Endothelial cell of umbilical vein (primary cell): ENCODE data around the gene HPSE2. TPM values are rescaled to one million over a fixed set of nuclear protein-coding genes. Genes with fewer than 3 reads are reported as not detected.

Experiments
- BruUV-seq: library from RNA; stranded (reverse); fragments of 400-500 nt; replicated peaks from 2 replicates; lab custom pipeline; 2021; lab: Mats Ljungman, UMichigan
- CTCF ChIA-PET: fragments of 300-600, 350-600 bp; sonication (Branson Sonifier 250); formaldehyde crosslinking; loops from one replicate; lab custom pipeline; 2021; ENCODE audit warnings: antibody characterized with exemption, inconsistent platforms; lab: Charles Lee
- POLR2A ChIA-PET: fragments of 300-600, 350-600 bp; sonication (Branson Sonifier 250); formaldehyde crosslinking; loops from one replicate; lab custom pipeline; 2021; ENCODE audit warnings: antibody characterized with exemption, inconsistent platforms; lab: Charles Lee
- DNase-seq: peaks from one replicate; pipeline ENCODE4 v3.0.0-alpha.2; 2011; ENCODE audit warnings: low read depth, low spot score
- FAIRE-seq: peaks from 2 replicates; lab custom pipeline; 2011; peaks lifted over from hg19 to GRCh38; lab: Jason Lieb, UNC
- H2AFZ ChIP-seq: 2 replicates; pipeline ENCODE4 v1.6.0; 2012; ENCODE audit warnings: low read depth, low read length, control low read depth, inconsistent platforms
- H3K27ac ChIP-seq: 2 replicates; pipeline ENCODE4 v1.5.1; 2011; ENCODE audit warnings: low read depth, mild to moderate bottlenecking, control low read depth, low read length, moderate library complexity; ENCODE audit not compliant: insufficient read depth
- H3K27me3 ChIP-seq, 2 experiments: 2 replicates each; pipeline versions ENCODE4 v1.6.0 to v1.6.1; 2011; ENCODE audit warnings: low read length in 2 of 2, mixed read lengths in 1 of 2; ENCODE audit not compliant: control insufficient read depth in 2 of 2, insufficient read depth in 2 of 2
- H3K36me3 ChIP-seq, 2 experiments: 2 replicates in 1 of 2; 3 replicates in 1 of 2; pipeline ENCODE4 v1.5.1; 2011; ENCODE audit warnings: low read length in 2 of 2, mild to moderate bottlenecking in 1 of 2, moderate library complexity in 1 of 2; ENCODE audit not compliant: control insufficient read depth in 2 of 2, insufficient read depth in 2 of 2; ENCODE audit errors: extremely low read depth in 1 of 2
- H3K4me1 ChIP-seq: 3 replicates; pipeline ENCODE4 v1.5.1; 2011; ENCODE audit warnings: mild to moderate bottlenecking, low read length; ENCODE audit not compliant: control insufficient read depth, insufficient read depth; ENCODE audit errors: extremely low read depth
- H3K4me2 ChIP-seq: 2 replicates; pipeline ENCODE4 v1.6.1; 2011; ENCODE audit warnings: low read length, control low read depth, mixed read lengths; ENCODE audit not compliant: insufficient read depth
- H3K4me3 ChIP-seq, 3 experiments: fragments of 200-600 bp in 1 of 3; sonication (generic), shearing (Covaris generic) in 1 of 3; replicated peaks in 1 of 3; 2 replicates each; pipeline ENCODE4 v1.5.1; 2011 to 2016; ENCODE audit warnings: control low read depth in 3 of 3, low read length in 3 of 3, mild to moderate bottlenecking in 2 of 3, inconsistent platforms in 1 of 3, low read depth in 1 of 3, moderate library complexity in 1 of 3; ENCODE audit not compliant: insufficient read depth in 1 of 3
- H3K79me2 ChIP-seq: 2 replicates; pipeline ENCODE4 v1.6.0; 2012; ENCODE audit warnings: low read length, inconsistent platforms; ENCODE audit not compliant: control insufficient read depth, insufficient read depth
- H3K9ac ChIP-seq: replicated peaks from 2 replicates; pipeline ENCODE3; 2011; ENCODE audit warnings: low read length, control low read depth; ENCODE audit not compliant: insufficient read depth; ENCODE audit errors: extremely low read depth
- H3K9me1 ChIP-seq: replicated peaks from 3 replicates; pipeline ENCODE4 v1.6.0; 2011; ENCODE audit warnings: mild to moderate bottlenecking, low read length; ENCODE audit not compliant: control insufficient read depth, insufficient read depth; ENCODE audit errors: extremely low read depth
- H3K9me3 ChIP-seq: replicated peaks from 2 replicates; pipeline ENCODE4 v1.5.1; 2012; ENCODE audit warnings: low read length, inconsistent platforms; ENCODE audit not compliant: control insufficient read depth, insufficient read depth
- H4K20me1 ChIP-seq: replicated peaks from 2 replicates; pipeline ENCODE3; 2011; ENCODE audit warnings: mild to moderate bottlenecking, low read length; ENCODE audit not compliant: control insufficient read depth, insufficient read depth; ENCODE audit errors: extremely low read depth
- EZH2 ChIP-seq: IDR thresholded peaks from 2 replicates; pipeline ENCODE4 v1.6.1; 2012; ENCODE audit warnings: borderline replicate concordance, low read depth, mild to moderate bottlenecking, moderate library complexity, low read length, inconsistent platforms; ENCODE audit not compliant: severe bottlenecking
- FOS ChIP-seq: IDR thresholded peaks from 2 replicates; pipeline ENCODE4 v1.6.1; 2011; ENCODE audit warnings: mild to moderate bottlenecking, low read length, moderate library complexity, borderline replicate concordance; ENCODE audit not compliant: insufficient read depth
- GATA2 ChIP-seq: IDR thresholded peaks from 2 replicates; pipeline ENCODE4 v1.7.0; 2011; ENCODE audit warnings: low read depth, mild to moderate bottlenecking, moderate library complexity, mixed read lengths, low read length; ENCODE audit not compliant: insufficient read length, insufficient read depth
- JUN ChIP-seq: IDR thresholded peaks from 2 replicates; pipeline ENCODE4 v1.6.1; 2011; ENCODE audit warnings: borderline replicate concordance, low read depth; ENCODE audit not compliant: insufficient read length, insufficient read depth
- MYC ChIP-seq: IDR thresholded peaks from one replicate; pipeline ENCODE4 v1.6.1; 2011; ENCODE audit warnings: mild to moderate bottlenecking, low read depth, low read length
- POLR2A ChIP-seq: IDR thresholded peaks from 2 replicates; pipeline ENCODE4 v1.6.1; 2012; ENCODE audit warnings: low read depth, mild to moderate bottlenecking, control low read depth, low read length
- POLR2AphosphoS5 ChIP-seq: IDR thresholded peaks from 2 replicates; pipeline ENCODE4 v1.6.1; 2012; ENCODE audit warnings: low read depth, mild to moderate bottlenecking, control low read depth, low read length, moderate library complexity; ENCODE audit not compliant: insufficient read depth
- dilution Hi-C: fragments of 300-500 bp; cut with MboI; formaldehyde crosslinking; loops from one replicate; pipeline ENCODE4 v1.15.0; 2019; ENCODE audit warnings: low sequenced_read_pairs; ENCODE audit not compliant: extremely low pct_ligation_motif_present
- intact Hi-C: fragments of 100-400 bp; cut with micrococcal nuclease; formaldehyde crosslinking; loops from one replicate; pipeline ENCODE4 v1.10.0; 2022
- polyA plus RNA-seq, 4 experiments: library from polyadenylated mRNA; depleted of rRNA in 3 of 4; stranded (reverse) in 3 of 4; unstranded in 1 of 4; fragments of >200 nt; gene quantifications; 2 replicates each; pipeline versions ENCODE4 v1.2.1 to v1.2.3, GENCODE V29; 2011 to 2012; ENCODE audit warnings: missing spikeins in 1 of 4
- total RNA-seq: library from RNA; stranded (reverse); gene quantifications from 2 replicates; pipeline ENCODE4 v1.2.3, GENCODE V29; 2021
- TF ChIP-seq, protein P1 (sequence below), 2 donors: IDR thresholded peaks; 1 replicate in 1 of 2; 2 replicates in 1 of 2; pipeline ENCODE4 v1.5.1; 2011; ENCODE audit warnings: low read length in 2 of 2, mild to moderate bottlenecking in 2 of 2, moderate library complexity in 2 of 2, control low read depth in 1 of 2, inconsistent platforms in 1 of 2, low read depth in 1 of 2; ENCODE audit not compliant: insufficient read depth in 1 of 2; ENCODE audit errors: extremely low read depth in 1 of 2
- TF ChIP-seq, protein P2 (sequence below): IDR thresholded peaks from 2 replicates; pipeline ENCODE4 v1.6.1; 2011; ENCODE audit not compliant: insufficient read depth, insufficient read length

The HPSE2 gene
- total and polyA plus RNA-seq, 2 donors (not counting 3 experiments of a cell fraction or from before 2014, with no cell fraction given): not detected

GRCh38 chr10:98485959-98486358 is 749.7 kb downstream of the HPSE2 start:
- intact Hi-C loops (no loop called here), dilution Hi-C loops (no loop called here)
- Histone ChIP-seq H3K9ac (no peak overlapping the region), H4K20me1 (no peaks in the 10 kb centered on the region), H3K27ac (no peak overlapping the region), H3K4me1 (no peaks in the 10 kb centered on the region), H2AFZ (no peak overlapping the region), H3K4me3 (no peak overlapping the region), H3K9me1 (no peaks in the 10 kb centered on the region), H3K4me2 (no peak overlapping the region), H3K27me3 (no peaks in the 10 kb centered on the region), H3K79me2 (no peaks in the 10 kb centered on the region), H3K9me3 (no peaks in the 10 kb centered on the region), H3K36me3 (no peaks in the 10 kb centered on the region)
- ChIA-PET POLR2A (no interaction called here), CTCF (interaction anchor here (1.3 kb wide), 1 partner anchor 19 kb away, joined by 3 read pairs; no protein-coding TSS in a partner anchor)
- DNase-seq: no peak
- no peak for FAIRE-seq
- TF ChIP-seq, protein P1, sequence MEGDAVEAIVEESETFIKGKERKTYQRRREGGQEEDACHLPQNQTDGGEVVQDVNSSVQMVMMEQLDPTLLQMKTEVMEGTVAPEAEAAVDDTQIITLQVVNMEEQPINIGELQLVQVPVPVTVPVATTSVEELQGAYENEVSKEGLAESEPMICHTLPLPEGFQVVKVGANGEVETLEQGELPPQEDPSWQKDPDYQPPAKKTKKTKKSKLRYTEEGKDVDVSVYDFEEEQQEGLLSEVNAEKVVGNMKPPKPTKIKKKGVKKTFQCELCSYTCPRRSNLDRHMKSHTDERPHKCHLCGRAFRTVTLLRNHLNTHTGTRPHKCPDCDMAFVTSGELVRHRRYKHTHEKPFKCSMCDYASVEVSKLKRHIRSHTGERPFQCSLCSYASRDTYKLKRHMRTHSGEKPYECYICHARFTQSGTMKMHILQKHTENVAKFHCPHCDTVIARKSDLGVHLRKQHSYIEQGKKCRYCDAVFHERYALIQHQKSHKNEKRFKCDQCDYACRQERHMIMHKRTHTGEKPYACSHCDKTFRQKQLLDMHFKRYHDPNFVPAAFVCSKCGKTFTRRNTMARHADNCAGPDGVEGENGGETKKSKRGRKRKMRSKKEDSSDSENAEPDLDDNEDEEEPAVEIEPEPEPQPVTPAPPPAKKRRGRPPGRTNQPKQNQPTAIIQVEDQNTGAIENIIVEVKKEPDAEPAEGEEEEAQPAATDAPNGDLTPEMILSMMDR (IDR thresholded peaks at IDR 0.05; ENCODE audit: extremely low read depth in 1 of 2, insufficient read depth in 1 of 2, low read depth in 1 of 2, low read length in 2 of 2): no peak
- no peak for TF ChIP-seq MYC
- no peak for TF ChIP-seq POLR2AphosphoS5
- no peak for TF ChIP-seq POLR2A
- BruUV-seq: no TSS peak

DNA sequence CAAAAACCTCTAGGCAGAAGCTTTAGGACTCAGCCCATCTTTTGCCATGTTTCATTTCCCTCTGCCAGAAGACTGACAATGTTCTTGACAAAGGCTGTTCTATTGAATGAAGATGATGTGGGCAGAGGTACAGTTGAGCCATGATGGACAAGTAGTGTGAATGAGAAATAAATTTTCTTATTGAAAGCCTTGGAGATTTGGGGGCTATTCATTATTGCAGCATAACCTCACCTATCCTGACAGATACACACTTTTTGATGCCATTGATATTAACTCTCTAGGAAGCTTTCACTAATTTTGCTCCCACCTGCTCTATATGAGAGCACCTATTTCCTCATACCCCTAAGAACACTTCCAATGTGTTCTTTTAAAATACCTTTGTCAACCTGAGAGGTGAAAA is 752.0 kb downstream of the HPSE2 start:
- no peaks in the 10 kb centered on the region for H3K9me3 ChIP-seq
- CTCF ChIA-PET: no interaction called here
- H3K27ac ChIP-seq: no peak overlapping the region

More for the DNA sequence above, 752.0 kb downstream of the HPSE2 start:
- Histone ChIP-seq H4K20me1 (no peaks in the 10 kb centered on the region), H3K4me2 (no peak overlapping the region), H3K9me1 (no peaks in the 10 kb centered on the region), H3K79me2 (no peaks in the 10 kb centered on the region), H3K4me1 (no peaks in the 10 kb centered on the region), H3K27me3 (no peaks in the 10 kb centered on the region), H3K4me3 (no peak overlapping the region), H3K36me3 (no peaks in the 10 kb centered on the region), H2AFZ (no peak overlapping the region), H3K9ac (no peak overlapping the region)
- intact Hi-C loops (no loop called here), dilution Hi-C loops (no loop called here)
- no TSS peak for BruUV-seq
- POLR2A ChIA-PET: no interaction called here
- DNase-seq: no peak
- no peak for FAIRE-seq
- TF ChIP-seq EZH2 (no peak), JUN (no peak), POLR2A (no peak), FOS (no peak), MYC (no peak), GATA2 (no peak), POLR2AphosphoS5 (no peak)
- TF ChIP-seq, protein P2, sequence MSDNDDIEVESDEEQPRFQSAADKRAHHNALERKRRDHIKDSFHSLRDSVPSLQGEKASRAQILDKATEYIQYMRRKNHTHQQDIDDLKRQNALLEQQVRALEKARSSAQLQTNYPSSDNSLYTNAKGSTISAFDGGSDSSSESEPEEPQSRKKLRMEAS: no peak
- TF ChIP-seq, protein P1 (IDR thresholded peaks at IDR 0.05; ENCODE audit: extremely low read depth in 1 of 2, insufficient read depth in 1 of 2, low read depth in 1 of 2, low read length in 2 of 2): no peak
